Measurements from ENCODE around the gene ACE. TPM values are rescaled to one million over a fixed set of nuclear protein-coding genes. Genes with fewer than 3 reads are reported as not detected.

Gene ACE
- total RNA-seq, 2 experiments from 2014 or later: 0.26 to 0.46 TPM

DNA sequence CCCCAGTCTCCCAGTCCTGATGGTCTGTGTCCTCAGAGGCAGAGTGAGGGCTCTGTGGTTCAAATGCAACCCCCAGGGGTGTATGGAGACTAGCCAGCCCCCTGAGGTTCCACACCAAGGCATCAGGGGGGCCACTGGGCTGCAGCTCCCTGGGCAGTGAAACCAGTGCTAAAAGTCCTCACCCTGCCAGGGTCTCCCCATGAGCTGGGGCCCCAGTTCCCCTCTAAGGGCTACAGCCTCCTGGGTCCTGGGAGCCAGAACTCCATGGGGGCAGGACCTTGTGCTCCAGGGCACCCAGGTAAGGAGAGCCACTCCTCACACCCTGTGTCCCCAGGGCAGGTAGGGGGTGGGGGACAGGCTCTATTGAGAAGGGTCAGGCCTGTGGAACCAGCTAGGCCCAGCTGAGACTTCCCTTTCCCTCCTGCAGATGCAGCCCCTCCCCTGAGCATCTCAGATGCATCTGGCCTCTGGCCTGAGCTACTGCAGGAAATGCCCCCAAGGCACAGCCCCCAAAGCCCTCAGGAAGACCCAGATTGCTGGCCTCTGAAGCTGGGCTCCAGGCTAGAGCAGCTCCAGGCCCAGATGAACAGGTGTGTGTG is 67.1 kb downstream of the ACE start:
- no peak overlapping the region for H3K27ac Mint-ChIP-seq
- intact Hi-C loops (cut with DNase I, micrococcal nuclease): no loop called here
- ChIA-PET POLR2A (no interaction called here), CTCF (interaction anchor here (0.5 to 1.7 kb wide), 4 partner anchors 20 to 175 kb away, joined by 3 to 5 read pairs (median 3); no protein-coding TSS in a partner anchor)
- ATAC-seq: no peak
- no peaks in the 10 kb centered on the region for H3K9me3 Mint-ChIP-seq (ENCODE audit: low read depth)
- H3K27me3 Mint-ChIP-seq: peaks cover 10% of the 10 kb centered on the region
- no peak overlapping the region for H3K4me3 Mint-ChIP-seq
- no peak for DNase-seq
- no peaks in the 10 kb centered on the region for H3K36me3 Mint-ChIP-seq (ENCODE audit: low read depth)
- no peaks in the 10 kb centered on the region for H3K4me1 Mint-ChIP-seq

DNA sequence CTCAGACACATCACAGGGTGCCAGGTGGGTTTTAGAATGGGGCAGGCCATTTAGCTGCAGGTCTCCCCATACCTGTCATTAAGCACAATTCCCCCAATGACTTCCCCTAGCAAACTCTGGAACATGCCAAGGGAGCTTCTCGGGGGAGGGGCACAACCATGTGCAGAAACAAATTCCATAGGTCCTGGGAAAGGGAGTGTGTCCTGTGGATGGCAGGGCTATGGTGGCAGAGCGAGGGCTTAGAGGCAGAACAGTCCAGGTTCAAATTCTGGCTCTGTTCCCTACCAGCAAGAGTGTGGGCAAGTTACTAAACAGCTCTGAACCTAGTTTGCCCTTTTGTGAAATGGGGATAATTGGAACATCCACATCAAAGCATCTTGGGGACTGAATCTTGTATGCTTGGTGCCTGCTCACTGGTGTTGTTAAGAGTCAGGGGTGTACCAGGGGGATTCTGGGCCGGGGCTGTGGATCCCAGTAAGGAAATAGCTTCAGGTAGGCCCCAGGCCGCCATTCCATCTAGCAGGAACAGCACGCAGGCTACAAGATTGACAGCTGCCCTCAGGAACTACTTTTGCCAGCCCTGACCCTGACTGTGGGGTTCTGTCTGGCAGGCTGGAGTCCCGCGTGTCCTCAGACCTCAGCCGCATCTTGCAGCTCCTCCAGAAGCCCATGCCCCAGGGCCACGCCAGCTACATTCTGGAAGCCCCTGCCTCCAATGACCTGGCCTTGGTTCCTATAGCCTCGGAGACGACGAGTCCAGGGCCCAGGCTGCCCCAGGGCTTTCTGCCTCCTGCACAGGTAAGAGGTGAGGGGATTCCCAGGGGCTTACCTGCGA is 67.8 kb downstream of the ACE start:
- ChIA-PET CTCF (interaction anchor here (0.5 to 1.7 kb wide), 3 partner anchors 67 to 585 kb away, joined by 3 to 5 read pairs (median 3); no protein-coding TSS in a partner anchor), POLR2A (no interaction called here)
- Mint-ChIP-seq H3K4me3 (no peak overlapping the region), H3K27ac (no peak overlapping the region), H3K9me3 (ENCODE audit: low read depth) (no peaks in the 10 kb centered on the region), H3K36me3 (ENCODE audit: low read depth) (no peaks in the 10 kb centered on the region), H3K4me1 (no peaks in the 10 kb centered on the region), H3K27me3 (peaks cover 2% of the 10 kb centered on the region)
- intact Hi-C loops (cut with DNase I, micrococcal nuclease): no loop called here
- DNase-seq: no peak
- ATAC-seq: no peak

DNA sequence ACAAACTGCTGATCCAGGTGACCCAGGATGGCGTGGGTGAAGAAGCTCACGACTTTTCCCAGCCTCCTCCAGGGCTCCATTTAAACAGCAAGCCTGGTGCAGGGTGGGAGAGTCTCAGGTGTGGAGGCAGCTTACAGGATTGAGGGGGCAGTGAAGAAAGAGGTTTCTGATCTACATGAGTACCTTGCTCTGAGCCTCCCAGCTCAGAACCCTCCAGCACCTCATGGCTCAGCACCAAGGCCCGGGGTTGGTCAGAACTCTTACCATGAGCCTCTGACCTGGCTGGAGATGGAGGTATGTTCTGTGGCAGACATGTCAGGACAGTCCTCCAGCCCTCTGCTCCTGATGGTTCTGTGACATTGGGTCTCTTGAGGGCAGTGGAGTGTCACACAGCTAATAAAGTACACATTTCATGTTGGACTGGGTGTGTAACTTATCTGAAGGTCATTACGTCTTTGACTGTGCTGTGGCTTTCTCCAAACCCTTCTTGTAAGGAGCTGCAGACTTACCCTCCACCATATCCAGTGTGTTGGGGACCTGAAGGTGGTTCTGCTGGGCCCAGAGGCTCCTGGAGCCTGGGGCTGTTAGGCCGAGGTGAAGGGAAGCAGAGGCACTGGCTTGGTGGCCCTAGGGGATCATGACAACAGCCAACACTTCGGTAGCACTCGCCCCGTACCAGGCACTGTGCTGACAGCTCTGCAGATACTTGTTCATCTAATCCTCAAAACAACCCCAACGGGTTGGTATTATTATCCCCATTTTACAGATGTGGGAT is 69.6 kb downstream of the ACE start:
- Mint-ChIP-seq H3K27ac (no peak overlapping the region), H3K27me3 (no peaks in the 10 kb centered on the region), H3K9me3 (ENCODE audit: low read depth) (no peaks in the 10 kb centered on the region), H3K4me1 (no peaks in the 10 kb centered on the region), H3K36me3 (ENCODE audit: low read depth) (no peaks in the 10 kb centered on the region), H3K4me3 (no peak overlapping the region)
- ATAC-seq (no peak), DNase-seq (no peak)
- intact Hi-C loops (cut with DNase I, micrococcal nuclease): no loop called here
- CTCF ChIA-PET: interaction anchor here (0.9 to 1.2 kb wide), 3 partner anchors 8 to 87 kb away, joined by 3 to 4 read pairs (median 4); no protein-coding TSS in a partner anchor
- POLR2A ChIA-PET: interaction anchor here (0.6 kb wide), 1 partner anchor 33 kb away, joined by 3 read pairs; no protein-coding TSS in a partner anchor

DNA sequence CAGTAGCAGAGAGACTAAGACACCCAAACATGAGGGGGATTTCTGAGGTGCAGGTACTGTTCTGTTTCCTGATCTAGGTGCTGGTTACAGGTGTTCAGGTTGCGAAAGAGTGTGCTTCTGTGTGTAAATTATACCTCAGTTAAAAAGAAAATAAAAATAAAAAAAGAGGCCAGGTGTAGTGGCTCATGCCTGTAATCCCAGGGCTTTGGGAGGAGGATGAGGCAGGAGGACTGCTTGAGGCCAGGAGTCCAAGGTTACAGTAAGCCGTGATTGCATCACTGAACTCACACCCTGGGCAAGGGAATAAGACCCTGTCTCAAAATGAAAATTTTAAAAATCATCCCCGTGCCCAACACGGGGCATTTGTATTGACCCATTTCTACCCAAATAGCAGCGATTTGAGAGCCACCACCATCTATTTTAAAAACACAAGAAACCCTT is 70.2 kb downstream of the ACE start:
- Mint-ChIP-seq H3K9me3 (ENCODE audit: low read depth) (no peaks in the 10 kb centered on the region), H3K4me1 (peaks cover 3% of the 10 kb centered on the region), H3K36me3 (ENCODE audit: low read depth) (peaks cover 3% of the 10 kb centered on the region), H3K4me3 (no peak overlapping the region), H3K27me3 (no peaks in the 10 kb centered on the region), H3K27ac (no peak overlapping the region)
- ChIA-PET CTCF (interaction anchor here (1.2 kb wide), 1 partner anchor 8 kb away, joined by 3 read pairs; no protein-coding TSS in a partner anchor), POLR2A (interaction anchor here (0.6 to 0.7 kb wide), 2 partner anchors 32 to 55 kb away, joined by 3 to 5 read pairs; no protein-coding TSS in a partner anchor)
- DNase-seq: no peak
- ATAC-seq: no peak
- intact Hi-C loops (cut with DNase I, micrococcal nuclease): no loop called here

Other genes with a start within 250 kb of the ACE start
- 1 to 10 TPM; 2.5 to 3.0 TPM for gene CYB561, start 30.8 kb upstream of the ACE start, total RNA-seq
- gene KCNH6, start 46.3 kb downstream of the ACE start, total RNA-seq: not detected
- 100 to 1,000 TPM; 106 to 117 TPM for gene DCAF7, start 73.4 kb downstream of the ACE start, total RNA-seq
- 10 to 100 TPM; 25.7 to 29.2 TPM for gene TACO1, start 123.8 kb downstream of the ACE start, total RNA-seq
- 10 to 100 TPM; 22.4 to 22.9 TPM for gene MAP3K3, start 145.4 kb downstream of the ACE start, total RNA-seq
- gene LIMD2, start 223.1 kb downstream of the ACE start, total RNA-seq: 100 to 1,000 TPM; 119 to 127 TPM